GM18526 (cell line): ENCODE results near the gene ANKRD11.

Source experiments
- POLR2A ChIP-seq: IDR thresholded peaks from 3 replicates; pipeline ENCODE4 v1.6.1; 2011; ENCODE audit not compliant: insufficient read length; ENCODE audit errors: extremely low read depth

Gene ANKRD11

DNA sequence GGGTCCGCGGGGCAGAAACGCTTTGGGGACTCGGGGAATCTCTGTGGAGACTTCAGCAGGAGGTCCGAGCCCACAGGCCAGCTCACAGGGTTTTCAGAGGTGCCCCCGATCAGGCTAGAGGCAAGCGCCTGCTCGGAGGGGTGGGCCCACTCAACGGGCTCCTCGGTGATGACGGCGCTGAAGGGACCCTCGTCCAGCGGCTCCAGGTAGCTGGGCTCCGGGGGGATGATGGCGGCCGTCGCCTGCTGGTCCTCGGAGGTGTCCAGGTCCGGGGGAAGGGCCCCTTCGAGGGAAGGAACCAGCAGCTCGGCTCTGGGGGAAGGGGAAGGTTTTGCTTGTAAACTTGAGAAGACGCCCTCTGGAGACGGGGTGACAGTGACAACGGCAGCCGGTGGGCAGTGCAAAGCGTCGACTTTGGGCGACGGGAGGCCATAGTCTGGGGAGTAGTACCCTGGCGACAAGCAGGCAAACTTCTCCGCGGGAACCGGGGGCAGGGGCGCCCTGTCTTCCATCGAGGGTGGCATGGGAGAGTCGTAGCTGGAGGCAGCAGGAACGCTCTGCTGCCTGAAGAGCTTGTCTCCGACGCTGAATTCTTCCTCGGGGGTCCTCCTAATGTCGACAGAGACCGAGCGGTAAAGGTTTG is 209.7 kb downstream of the ANKRD11 start:
- TF ChIP-seq POLR2A: no peak

DNA sequence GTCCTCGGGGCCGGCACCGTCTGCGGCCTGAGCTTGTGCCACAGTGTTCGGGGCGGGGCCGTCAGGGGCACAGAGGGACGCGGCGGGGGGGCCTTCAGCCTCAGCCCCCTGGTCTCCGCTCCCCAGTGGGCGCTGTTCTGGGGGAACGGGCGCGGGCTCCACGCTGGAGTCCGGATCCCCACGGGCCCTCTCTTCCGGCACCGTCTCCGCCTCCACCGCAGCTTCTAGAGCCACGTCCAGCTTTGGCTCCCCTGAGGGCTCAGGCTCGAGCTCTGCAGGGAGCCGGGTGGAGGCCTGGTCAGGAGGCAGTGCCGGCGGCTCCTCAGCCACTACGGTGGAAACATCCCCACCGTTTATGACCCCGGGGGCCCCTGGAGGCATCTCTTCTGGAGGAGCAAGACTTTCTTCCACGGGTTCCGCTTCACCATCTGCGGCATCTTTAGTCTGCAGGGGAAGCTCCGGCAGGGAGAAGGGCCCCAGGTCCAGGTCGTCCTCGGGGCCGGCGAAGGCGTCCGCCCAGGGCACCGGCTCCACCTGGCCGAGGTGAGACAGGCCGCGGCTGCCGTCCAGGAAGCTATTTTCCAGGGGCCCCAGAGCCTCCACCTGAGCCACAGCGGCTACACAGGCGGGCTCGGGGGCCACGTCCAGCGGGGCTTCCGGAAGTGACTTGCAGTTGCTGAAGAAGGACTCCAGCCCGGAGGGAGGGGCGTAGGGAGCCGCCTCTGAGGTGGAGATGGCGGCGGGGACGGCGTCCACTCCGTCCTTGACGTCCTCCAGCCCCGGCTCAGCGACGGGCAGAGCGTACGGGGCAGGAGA is 210.5 kb downstream of the ANKRD11 start:
- TF ChIP-seq POLR2A: no peak

DNA sequence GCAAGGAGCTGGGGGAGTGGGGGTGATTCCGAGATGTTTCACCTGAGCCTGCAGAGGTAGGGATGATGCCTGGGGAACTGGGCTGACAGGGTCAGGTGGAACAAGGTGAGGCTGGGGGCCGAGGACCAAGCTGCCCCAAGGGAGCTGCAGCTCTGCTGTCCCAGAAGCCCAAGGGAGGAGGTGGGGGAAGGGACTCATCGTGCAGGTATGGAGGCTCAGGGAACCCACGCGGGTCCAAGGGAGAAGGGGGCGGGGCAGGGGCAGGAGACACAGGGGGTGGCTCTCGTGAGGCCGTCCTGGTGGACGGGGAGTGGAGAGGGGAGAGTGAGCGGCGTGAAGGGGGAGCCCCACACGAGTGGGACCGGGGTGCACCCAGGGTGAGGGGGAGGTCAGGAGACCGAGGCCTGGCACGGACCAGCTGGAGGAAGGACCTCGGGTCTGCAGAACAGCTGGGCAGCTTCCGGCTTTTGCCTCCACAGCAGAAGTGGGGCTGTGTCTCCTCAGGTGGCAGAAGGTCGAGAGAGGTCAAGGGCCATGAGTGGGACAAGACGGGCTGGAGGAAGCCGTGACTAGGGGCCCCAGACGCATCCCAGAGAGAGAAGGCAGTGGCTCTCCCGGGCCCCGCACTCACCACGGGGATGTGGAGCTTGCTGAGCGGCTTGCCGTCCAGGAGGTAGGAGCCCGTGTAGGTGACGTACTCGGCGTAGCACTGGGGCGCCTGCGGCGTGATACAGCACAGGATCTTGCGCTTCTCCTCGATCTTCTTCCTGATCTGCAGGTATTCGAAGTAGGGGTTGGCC is 211.7 kb downstream of the ANKRD11 start:
- no peak for TF ChIP-seq POLR2A

DNA sequence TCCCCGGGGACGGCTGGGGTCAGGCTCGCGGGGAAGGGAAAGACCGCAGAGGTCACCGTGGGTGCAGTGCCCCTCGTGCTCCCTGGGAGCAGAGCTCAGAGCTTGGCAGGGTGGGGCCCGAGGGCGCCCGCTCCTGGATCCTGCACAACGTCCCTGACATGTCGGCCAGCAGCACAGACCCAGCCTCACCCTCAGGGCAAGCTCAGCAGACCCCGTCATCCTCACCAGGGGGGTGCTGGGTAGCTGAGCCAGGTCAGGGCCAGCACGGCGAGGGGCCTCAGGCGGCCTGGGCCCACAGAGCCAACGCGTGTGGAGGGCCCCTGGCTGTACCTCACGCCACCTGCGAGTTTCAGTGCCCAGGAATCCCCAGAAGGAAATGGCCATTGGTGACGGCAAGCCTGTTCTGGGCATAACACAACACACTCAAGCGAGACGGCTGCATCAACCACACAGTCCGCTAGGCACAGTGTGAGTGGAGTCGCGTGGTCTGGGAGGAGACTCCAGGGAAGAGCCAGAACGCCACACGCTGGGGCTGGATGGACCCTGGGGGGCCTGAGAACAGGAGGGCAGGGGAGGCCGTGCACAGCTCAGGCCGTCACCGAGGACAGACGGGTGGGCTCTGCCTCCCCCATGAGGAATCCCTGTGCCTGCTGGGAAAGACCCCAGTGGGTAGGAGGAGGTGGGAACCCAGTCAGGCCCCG is 212.6 kb downstream of the ANKRD11 start:
- TF ChIP-seq POLR2A: no peak

DNA sequence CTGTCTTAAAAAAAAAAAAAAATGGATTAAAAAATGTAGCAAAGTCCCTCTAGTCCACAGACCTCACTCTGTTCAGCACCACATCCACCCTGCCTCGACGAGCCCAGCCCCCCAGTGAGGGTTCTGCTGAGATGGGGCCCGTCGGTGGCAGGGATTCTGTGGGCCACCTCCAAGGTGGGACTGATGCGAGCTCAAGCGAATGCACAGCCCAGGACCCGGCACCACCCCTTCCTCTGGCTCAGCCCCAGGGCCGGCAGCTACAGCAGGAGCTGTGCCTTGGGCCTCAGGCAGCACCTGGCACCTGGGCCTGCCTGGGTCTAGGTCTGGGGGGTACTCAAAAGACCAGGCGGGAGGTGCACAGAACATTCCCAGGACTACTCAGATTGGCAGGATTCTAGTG is 213.3 kb downstream of the ANKRD11 start:
- TF ChIP-seq POLR2A: no peak

DNA sequence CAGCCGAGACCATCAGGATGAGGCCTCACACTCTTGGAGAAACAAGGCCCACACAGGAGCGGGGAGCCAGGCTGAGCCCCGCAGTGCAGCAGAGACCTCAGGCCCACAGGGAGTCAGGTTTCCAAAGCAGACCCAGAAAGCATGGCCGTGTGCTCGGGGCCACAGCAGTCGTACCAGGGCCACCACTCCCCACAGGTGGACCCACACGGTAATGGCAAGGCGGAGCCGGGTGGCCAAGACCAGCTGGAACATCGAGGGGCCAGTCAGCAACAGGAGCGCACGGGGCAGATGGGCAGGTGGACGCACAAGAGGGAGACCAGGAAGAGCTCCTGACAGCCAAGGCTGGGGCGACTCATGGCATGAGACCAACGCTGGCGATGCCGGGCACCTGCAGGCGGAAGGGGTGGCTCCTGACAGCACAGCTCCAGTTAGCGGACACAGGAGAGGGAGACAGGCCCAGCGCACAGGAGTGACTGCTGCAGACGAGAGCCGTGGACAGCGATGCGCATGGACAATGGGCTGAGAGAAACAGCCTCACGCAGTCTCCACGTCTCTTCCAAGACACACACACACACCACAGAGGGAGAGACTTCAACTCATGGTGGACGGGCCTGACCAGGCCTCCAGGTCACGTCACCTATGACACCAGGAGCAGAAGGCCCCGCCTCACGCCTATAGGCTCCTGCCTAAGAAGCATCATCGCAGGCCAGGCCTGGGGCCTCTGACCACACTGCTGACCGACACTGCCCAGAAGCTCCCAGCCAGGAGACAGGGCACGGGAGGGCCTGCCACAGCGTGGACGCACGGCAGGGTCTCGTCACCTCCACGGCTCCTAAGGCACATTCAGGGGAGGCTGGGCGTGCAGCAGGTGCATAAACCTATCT is 214.3 kb downstream of the ANKRD11 start:
- TF ChIP-seq POLR2A: no peak

DNA sequence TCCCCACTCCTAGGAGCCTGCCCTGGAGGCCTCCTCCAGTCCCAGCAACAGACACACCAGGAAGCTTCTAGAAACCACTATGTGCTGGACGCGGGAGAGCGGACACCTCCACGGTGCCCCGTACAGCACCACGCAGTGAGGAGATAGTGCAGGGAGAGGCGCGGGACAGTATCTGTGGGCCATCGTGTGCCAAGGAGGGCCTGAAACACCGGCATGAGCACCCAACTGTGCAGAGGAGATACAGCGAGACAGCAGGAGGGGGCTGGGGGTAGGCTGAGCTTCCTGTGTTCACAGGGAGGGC is 215.1 kb downstream of the ANKRD11 start:
- TF ChIP-seq POLR2A: no peak

DNA sequence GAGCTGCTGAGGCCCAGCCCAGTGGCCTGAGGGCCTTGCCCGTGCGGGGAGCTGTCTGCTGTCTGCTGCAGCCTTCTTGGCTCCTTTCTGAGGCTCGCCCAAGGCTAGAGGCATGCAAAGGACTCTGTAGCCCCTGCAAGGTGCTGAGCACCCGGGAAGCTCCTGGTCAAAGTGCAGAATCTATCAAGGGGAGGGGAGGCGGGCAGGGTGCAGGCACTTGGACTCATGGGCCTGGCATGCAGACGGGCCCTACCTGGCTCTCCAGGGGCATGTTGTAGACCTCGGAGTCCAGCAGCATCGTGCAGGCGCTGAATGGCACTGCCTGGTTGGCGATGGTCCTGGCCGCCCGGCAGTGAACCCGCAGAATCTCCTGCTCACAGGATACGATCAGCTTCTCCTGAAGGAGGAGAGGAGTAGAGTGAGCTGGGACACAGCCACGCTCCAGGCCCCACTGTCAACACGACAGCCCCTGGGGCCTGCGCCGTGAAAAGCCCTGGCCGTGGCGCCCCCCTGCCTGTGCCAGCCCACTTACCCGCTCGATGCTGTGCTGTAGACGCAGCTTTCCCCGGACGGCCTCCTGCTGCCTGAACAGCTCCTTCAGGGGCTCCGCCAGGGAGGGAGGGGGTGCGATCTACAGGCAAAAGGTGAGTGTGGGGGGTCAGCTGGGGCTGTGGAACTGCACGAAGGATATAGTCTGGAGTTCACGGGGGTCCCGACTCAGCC is 215.6 kb downstream of the ANKRD11 start:
- TF ChIP-seq POLR2A: no peak

DNA sequence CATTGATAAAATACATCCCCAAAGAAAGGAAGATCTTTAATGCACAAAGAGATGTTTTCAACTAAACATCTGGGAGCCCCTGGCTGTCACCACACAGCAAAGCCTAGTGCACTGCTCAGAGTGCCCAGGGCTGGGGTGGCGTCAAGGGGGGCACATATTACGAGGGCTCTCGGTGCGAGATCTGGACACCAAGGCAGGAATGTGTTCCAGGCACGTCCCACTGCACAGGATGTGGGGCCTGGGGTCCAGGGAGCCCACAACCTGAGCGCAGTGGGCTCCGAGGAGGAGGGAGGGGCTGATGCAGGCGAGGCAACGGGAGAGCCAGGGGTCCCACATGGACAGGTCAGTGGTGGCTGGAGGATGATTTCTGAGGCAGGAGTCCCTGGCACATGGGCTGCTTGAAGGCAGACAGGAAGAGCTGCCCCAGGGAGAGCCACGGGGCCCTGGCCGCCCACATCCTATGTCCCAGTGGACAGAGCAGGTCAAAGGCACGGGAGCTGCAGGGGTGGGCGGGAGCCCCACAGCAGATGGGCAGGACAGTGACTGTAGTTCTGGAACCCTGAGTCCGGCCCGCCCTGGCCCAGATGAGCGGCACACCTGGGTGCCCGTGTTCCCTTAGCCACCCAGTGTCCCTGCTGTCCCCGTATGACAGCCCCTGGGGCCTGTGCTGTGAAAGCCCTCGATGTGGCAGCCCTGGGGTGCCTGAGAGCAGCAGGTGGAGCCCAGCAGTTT is 216.5 kb downstream of the ANKRD11 start:
- TF ChIP-seq POLR2A: no peak

DNA sequence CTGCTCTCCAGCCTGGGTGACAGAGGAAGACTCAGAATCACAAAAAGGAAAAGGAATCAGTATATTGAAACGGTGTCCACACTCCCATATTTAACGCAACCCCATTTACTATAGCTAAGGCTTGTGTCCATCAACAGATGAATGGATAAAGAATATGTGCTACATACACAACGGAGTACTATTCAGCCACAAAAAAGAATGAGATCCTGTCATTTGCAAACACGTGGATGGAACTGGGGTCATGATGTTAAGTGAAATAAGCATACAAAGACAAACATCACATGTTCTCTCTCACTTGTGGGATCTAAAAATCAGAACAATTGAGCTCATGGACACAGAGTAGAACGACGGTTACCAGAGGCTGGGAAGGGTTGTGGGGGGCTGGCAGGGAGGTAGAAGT is 217.7 kb downstream of the ANKRD11 start:
- TF ChIP-seq POLR2A: no peak

DNA sequence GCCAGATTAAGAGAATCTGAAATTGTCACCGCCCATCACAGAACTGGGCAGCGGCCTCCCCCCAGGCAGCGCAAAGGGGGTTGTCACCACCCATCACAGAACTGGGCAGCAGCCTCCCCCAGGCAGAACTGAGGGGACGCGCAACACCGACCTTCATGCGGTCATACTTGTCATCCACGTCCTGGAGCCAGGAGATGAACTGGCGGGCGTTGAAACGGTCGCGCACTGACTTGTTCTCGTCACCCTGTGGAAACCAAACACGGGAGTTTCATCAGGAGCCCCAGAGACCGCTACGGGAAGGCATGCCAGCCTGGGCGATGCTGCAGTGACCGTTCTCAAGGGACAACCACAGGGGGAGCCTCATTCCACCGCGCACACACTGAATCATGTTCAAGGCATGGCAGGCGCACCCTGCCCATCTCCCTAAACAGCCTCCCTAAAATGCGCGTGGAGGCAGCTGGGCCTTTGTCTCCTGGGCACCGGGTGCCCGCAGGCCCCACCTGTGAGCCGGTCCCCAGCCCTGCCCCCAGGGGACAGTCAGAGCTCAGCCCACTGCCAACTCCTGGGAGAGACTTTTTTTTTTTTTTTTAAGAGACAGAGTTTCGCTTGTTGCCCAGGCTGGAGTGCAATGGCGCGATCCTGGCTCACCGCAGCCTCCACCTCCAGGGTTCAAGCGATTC is 219.6 kb downstream of the ANKRD11 start:
- no peak for TF ChIP-seq POLR2A

DNA sequence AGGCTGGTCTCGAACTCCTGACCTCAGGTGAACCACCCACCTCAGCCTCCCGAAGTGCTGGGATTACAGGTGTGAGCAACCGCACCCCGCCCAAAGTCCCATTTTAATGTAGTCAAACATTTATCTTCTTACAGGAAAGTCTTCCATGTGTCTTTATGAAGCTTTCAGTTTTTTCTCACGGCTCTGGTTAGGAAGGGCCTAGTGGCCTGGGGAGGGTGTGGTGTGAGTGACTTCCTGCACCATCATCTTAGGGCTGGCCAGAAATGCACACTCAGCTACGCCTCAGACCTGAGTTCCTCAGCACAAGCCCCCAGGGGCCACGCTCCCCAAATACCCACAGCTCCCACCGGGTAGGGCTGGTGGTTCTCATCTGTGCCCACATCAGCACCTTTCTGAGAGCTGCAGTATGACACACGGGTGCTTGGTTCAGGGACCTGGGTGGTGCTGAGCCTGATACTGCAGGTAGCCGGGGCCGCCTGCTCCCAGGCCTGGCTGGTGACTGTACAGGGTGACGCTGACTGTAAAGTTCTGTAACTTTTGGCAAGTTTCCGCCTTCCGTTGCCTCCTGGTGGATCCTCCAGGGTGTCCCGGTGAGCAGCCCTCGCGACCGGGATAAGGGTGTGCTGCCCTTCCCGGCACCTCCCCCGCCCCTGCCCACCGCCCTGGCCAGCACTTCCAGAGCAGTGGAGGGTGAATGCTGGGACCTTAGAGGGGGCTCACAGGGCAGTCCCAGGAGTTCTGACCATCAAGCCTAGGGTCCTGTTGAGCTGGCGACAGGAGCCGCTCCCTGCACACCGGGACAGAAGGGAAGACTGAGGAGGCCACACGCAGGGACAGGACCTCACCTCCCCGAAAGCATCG is 220.3 kb downstream of the ANKRD11 start:
- no peak for TF ChIP-seq POLR2A
